Trophoblast cell (in vitro differentiated cells and primary cell): ENCODE results near the gene NTN4.
A peak's percentile ranks its signal among the peaks of the same experiment; 100 is the strongest.
"Not testable (repeated sequence)": the region's sequence is repeated elsewhere in the genome, so short reads cannot be mapped to it uniquely, and the experiment has no call there.

Source experiments
- DNase-seq, 2 donors: peaks; one replicate each; pipeline ENCODE4 v3.0.0-alpha.2; 2016
- H2AFZ ChIP-seq: 2 replicates; pipeline ENCODE4 v1.6.1; 2013; ENCODE audit warnings: low read length, moderate library complexity, mild to moderate bottlenecking; ENCODE audit not compliant: insufficient read depth, poor library complexity
- H2AK5ac ChIP-seq: 2 replicates; pipeline ENCODE4 v1.6.1; 2013; ENCODE audit warnings: mild to moderate bottlenecking, low read length
- H2BK120ac ChIP-seq: 2 replicates; pipeline ENCODE4 v1.6.1; 2013; ENCODE audit warnings: low read length, mild to moderate bottlenecking, moderate library complexity; ENCODE audit not compliant: insufficient read depth, poor library complexity
- H2BK12ac ChIP-seq: 2 replicates; pipeline ENCODE4 v1.6.1; 2013; ENCODE audit warnings: mild to moderate bottlenecking, low read length, moderate library complexity
- H2BK5ac ChIP-seq: 2 replicates; pipeline ENCODE4 v1.6.1; 2013; ENCODE audit warnings: low read length, low read depth, moderate library complexity, mild to moderate bottlenecking; ENCODE audit not compliant: poor library complexity
- H3K14ac ChIP-seq: 2 replicates; pipeline ENCODE4 v1.6.1; 2013; ENCODE audit warnings: mild to moderate bottlenecking, low read length
- H3K18ac ChIP-seq: 2 replicates; pipeline ENCODE4 v1.6.1; 2013; ENCODE audit warnings: mild to moderate bottlenecking, low read length
- H3K23ac ChIP-seq: 2 replicates; pipeline ENCODE4 v1.6.1; 2013; ENCODE audit warnings: low read length
- H3K27ac ChIP-seq: 2 replicates; pipeline ENCODE4 v1.5.1; 2013; ENCODE audit warnings: low read depth, mild to moderate bottlenecking, inconsistent platforms, low read length, moderate library complexity
- H3K27me3 ChIP-seq: 2 replicates; pipeline ENCODE4 v1.6.1; 2013; ENCODE audit warnings: inconsistent platforms, mild to moderate bottlenecking, low read length, moderate library complexity; ENCODE audit not compliant: insufficient read depth
- H3K36me3 ChIP-seq, 2 experiments: 1 replicate in 1 of 2; 2 replicates in 1 of 2; pipeline ENCODE4 v1.6.1; 2013; ENCODE audit warnings: low read length in 2 of 2, mild to moderate bottlenecking in 2 of 2, moderate library complexity in 1 of 2; ENCODE audit not compliant: insufficient read depth in 2 of 2, control insufficient read depth in 1 of 2
- H3K4ac ChIP-seq: 2 replicates; pipeline ENCODE4 v1.6.1; 2013; ENCODE audit warnings: low read depth, mild to moderate bottlenecking, low read length, moderate library complexity
- H3K4me1 ChIP-seq, 2 experiments: 1 replicate in 1 of 2; 2 replicates in 1 of 2; pipeline ENCODE4 v1.6.1; 2013; ENCODE audit warnings: low read length in 2 of 2, mild to moderate bottlenecking in 2 of 2, moderate library complexity in 1 of 2; ENCODE audit not compliant: insufficient read depth in 2 of 2, control insufficient read depth in 1 of 2
- H3K4me2 ChIP-seq: 2 replicates; pipeline ENCODE4 v1.6.1; 2013; ENCODE audit warnings: inconsistent platforms, mild to moderate bottlenecking, low read length, moderate library complexity
- H3K4me3 ChIP-seq: 2 replicates; pipeline ENCODE4 v1.5.1; 2013; ENCODE audit warnings: mild to moderate bottlenecking, low read depth, low read length, inconsistent platforms
- H3K79me1 ChIP-seq: one replicate; pipeline ENCODE4 v1.6.1; 2013; ENCODE audit warnings: low read length
- H3K79me2 ChIP-seq: 2 replicates; pipeline ENCODE4 v1.6.1; 2013; ENCODE audit warnings: low read length, mild to moderate bottlenecking; ENCODE audit not compliant: control insufficient read depth, insufficient read depth, poor library complexity
- H3K9ac ChIP-seq: 2 replicates; pipeline ENCODE4 v1.6.1; 2013; ENCODE audit warnings: mild to moderate bottlenecking, low read length
- H3K9me3 ChIP-seq: 2 replicates; pipeline ENCODE4 v1.6.1; 2013; ENCODE audit warnings: low read depth, mild to moderate bottlenecking, control low read depth, inconsistent platforms, low read length; ENCODE audit not compliant: insufficient read depth
- H4K12ac ChIP-seq: 2 replicates; pipeline ENCODE4 v1.6.1; 2013; ENCODE audit warnings: low read depth, mild to moderate bottlenecking, low read length, moderate library complexity
- H4K8ac ChIP-seq: 2 replicates; pipeline ENCODE4 v1.6.1; 2013; ENCODE audit warnings: low read depth, mild to moderate bottlenecking, low read length, moderate library complexity
- H4K91ac ChIP-seq: one replicate; pipeline ENCODE4 v1.6.1; 2013; ENCODE audit warnings: low read depth, mild to moderate bottlenecking, low read length, moderate library complexity
- WGBS: extraction: QIAGEN DNeasy Blood & Tissue Kit; methylation state at CpG from one replicate; pipeline ENCODE4 v1.1.7; 2013; ENCODE audit warnings: missing lambda C conversion rate; ENCODE audit not compliant: insufficient read length, insufficient coverage; ENCODE audit errors: extremely low coverage; 5-methylcytosine and 5-hydroxymethylcytosine counted together

NTN4 gene

DNA sequence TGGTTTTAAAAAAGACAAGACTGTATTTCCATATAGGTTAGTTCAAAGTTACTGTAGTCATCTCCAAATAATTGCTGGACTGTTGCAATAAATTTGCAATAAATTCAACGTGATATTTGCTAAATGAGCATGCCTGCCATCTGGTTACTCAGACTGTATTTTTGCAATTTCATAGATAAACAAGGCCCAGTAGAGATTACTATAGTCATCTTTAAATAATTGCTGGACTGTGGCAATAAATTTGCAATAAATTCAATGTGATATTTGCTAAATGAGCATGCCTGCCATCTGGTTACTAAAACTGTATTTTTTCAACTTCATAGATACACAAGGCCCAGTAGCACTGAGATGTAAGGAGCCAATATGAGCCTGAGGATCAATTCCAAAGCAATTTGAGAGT lies 5.6 kb downstream of the NTN4 start:
- no CpG with 5 or more reads among the region's 1 CpG for WGBS
- Histone ChIP-seq H3K9me3 (no peaks in the 10 kb centered on the region), H3K4ac (no peak overlapping the region)

DNA sequence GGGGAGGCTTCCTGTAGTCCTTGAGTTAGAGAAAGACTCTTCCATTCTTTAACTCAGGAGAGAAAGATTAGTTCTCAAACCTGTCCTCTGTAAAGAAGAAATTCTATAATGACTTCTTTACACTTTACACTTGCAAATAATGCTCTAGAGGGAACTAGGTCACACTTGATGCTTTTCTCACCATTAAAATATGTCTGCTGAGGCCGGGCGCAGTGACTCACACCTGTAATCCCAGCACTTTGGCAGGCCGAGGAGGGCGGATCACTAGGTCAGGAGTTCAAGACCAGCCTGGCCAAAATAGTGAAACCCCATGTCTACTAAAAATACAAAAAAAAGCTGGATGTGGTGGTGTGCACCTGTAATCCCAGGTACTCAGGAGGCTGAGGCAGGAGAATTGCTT lies 6.3 kb downstream of the NTN4 start:
- no peak overlapping the region for H3K9ac ChIP-seq
- H2AK5ac ChIP-seq: no peak overlapping the region
- H3K4ac ChIP-seq: no peak overlapping the region
- H2BK5ac ChIP-seq: no peak overlapping the region
- H3K9me3 ChIP-seq: no peaks in the 10 kb centered on the region
- H3K4me2 ChIP-seq: no peak overlapping the region
- no CpG with 5 or more reads among the region's 4 CpGs for WGBS
- no peak overlapping the region for H3K18ac ChIP-seq
- H4K12ac ChIP-seq: no peak overlapping the region
- H4K91ac ChIP-seq: no peak overlapping the region
- peaks cover 4% of the 10 kb centered on the region for H3K27me3 ChIP-seq
- H3K79me1 ChIP-seq: no peaks in the 10 kb centered on the region
- H2BK12ac ChIP-seq: no peak overlapping the region
- no peak overlapping the region for H3K14ac ChIP-seq
- H3K27ac ChIP-seq: no peak overlapping the region
- no peaks in the 10 kb centered on the region for H3K36me3 ChIP-seq
- H2BK120ac ChIP-seq: no peak overlapping the region
- no peak overlapping the region for H2AFZ ChIP-seq
- peak in 1 of 2 donors; percentile 47 for DNase-seq
- H3K4me1 ChIP-seq: peaks cover 4 to 5% of the 10 kb centered on the region in 2 experiments
- no peak overlapping the region for H3K23ac ChIP-seq
- H4K8ac ChIP-seq: no peak overlapping the region
- no peak overlapping the region for H3K4me3 ChIP-seq
- H3K79me2 ChIP-seq: no peaks in the 10 kb centered on the region

More for the DNA sequence above, 5.6 kb downstream of the NTN4 start:
- no peak overlapping the region for H2AFZ ChIP-seq
- no peaks in the 10 kb centered on the region for H3K79me2 ChIP-seq
- H3K36me3 ChIP-seq: no peaks in the 10 kb centered on the region
- H3K18ac ChIP-seq: no peak overlapping the region
- no peak overlapping the region for H3K9ac ChIP-seq
- H4K12ac ChIP-seq: no peak overlapping the region
- H3K4me1 ChIP-seq: peaks cover 9 to 10% of the 10 kb centered on the region in 2 experiments
- H3K27ac ChIP-seq: no peak overlapping the region
- no peak overlapping the region for H2AK5ac ChIP-seq
- H3K79me1 ChIP-seq: no peaks in the 10 kb centered on the region
- H2BK12ac ChIP-seq: no peak overlapping the region
- H3K14ac ChIP-seq: no peak overlapping the region
- H2BK5ac ChIP-seq: no peak overlapping the region
- H4K8ac ChIP-seq: no peak overlapping the region
- no peak overlapping the region for H3K4me2 ChIP-seq
- no peak overlapping the region for H3K23ac ChIP-seq
- H4K91ac ChIP-seq: no peak overlapping the region
- peaks cover 10% of the 10 kb centered on the region for H3K27me3 ChIP-seq
- no peak overlapping the region for H2BK120ac ChIP-seq
- DNase-seq: no peak
- no peak overlapping the region for H3K4me3 ChIP-seq

DNA sequence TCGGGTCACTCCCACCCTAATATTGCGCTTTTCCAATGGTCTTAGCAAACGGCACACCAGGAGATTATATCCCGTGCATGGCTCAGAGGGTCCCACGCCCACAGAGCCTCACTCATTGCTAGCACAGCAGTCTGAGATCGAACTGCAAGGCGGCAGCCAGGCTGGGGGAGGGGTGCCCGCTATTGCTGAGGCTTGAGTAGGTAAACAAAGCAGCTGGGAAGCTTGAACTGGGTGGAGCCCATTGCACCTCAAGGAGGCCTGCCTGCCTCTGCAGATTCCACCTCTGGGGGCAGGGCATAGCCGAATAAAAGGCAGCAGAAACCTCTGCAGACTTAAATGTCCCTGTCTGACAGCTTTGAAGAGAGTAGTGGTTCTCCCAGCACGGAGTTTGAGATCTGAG lies 15.1 kb downstream of the NTN4 start:
- H3K27ac ChIP-seq, H3K4ac ChIP-seq, H2BK12ac ChIP-seq, H3K23ac ChIP-seq, H3K27me3 ChIP-seq, H3K18ac ChIP-seq, H3K79me1 ChIP-seq, H3K4me2 ChIP-seq, H4K91ac ChIP-seq, H4K12ac ChIP-seq, H2BK120ac ChIP-seq, H3K9me3 ChIP-seq, H2AFZ ChIP-seq, H2BK5ac ChIP-seq, H3K9ac ChIP-seq, H3K4me3 ChIP-seq, H3K36me3 ChIP-seq, H3K14ac ChIP-seq, H3K79me2 ChIP-seq, H4K8ac ChIP-seq, H3K4me1 ChIP-seq, H2AK5ac ChIP-seq, DNase-seq: not testable (repeated sequence)
- WGBS: no CpG with 5 or more reads among the region's 10 CpGs

- Histone ChIP-seq H3K9ac (no peak overlapping the region), H2AK5ac (no peak overlapping the region), H3K4me3 (no peak overlapping the region), H3K9me3 (no peaks in the 10 kb centered on the region), H4K8ac (no peak overlapping the region), H3K23ac (no peak overlapping the region), H2BK120ac (no peak overlapping the region), H4K91ac (no peak overlapping the region), H3K27ac (no peak overlapping the region), H3K79me1 (no peaks in the 10 kb centered on the region), H3K18ac (no peak overlapping the region), H3K4ac (no peak overlapping the region), H2BK12ac (no peak overlapping the region), H3K4me2 (no peak overlapping the region), H3K36me3 (no peaks in the 10 kb centered on the region), H2AFZ (no peak overlapping the region), H3K14ac (no peak overlapping the region), H3K27me3 (no peaks in the 10 kb centered on the region), H4K12ac (no peak overlapping the region), H3K79me2 (no peaks in the 10 kb centered on the region), H2BK5ac (no peak overlapping the region), H3K4me1 (no peaks in the 10 kb centered on the region)
- peak in 1 of 2 donors; percentile 20 for DNase-seq
- no CpG with 5 or more reads among the region's 4 CpGs for WGBS
Observed at GRCh38 chr12:95774311-95775045, 16.1 kb downstream of the NTN4 start.
